SIG-M5 treated with dmso at 0.1 percent for 504 hours (cell line): ENCODE data around the gene HOXA7.

Experiments
- DNase-seq: peaks from one replicate; lab custom pipeline; 2025; ENCODE audit not compliant: unreplicated experiment; lab: John Stamatoyannopoulos, UW

Gene HOXA7

GRCh38 chr7:27137640-27138315 is 18.7 kb downstream of the HOXA7 start:
- DNase-seq = no peak

- DNase-seq = no peak
Observed at GRCh38 chr7:27134392-27134791, 22.1 kb downstream of the HOXA7 start.

DNA sequence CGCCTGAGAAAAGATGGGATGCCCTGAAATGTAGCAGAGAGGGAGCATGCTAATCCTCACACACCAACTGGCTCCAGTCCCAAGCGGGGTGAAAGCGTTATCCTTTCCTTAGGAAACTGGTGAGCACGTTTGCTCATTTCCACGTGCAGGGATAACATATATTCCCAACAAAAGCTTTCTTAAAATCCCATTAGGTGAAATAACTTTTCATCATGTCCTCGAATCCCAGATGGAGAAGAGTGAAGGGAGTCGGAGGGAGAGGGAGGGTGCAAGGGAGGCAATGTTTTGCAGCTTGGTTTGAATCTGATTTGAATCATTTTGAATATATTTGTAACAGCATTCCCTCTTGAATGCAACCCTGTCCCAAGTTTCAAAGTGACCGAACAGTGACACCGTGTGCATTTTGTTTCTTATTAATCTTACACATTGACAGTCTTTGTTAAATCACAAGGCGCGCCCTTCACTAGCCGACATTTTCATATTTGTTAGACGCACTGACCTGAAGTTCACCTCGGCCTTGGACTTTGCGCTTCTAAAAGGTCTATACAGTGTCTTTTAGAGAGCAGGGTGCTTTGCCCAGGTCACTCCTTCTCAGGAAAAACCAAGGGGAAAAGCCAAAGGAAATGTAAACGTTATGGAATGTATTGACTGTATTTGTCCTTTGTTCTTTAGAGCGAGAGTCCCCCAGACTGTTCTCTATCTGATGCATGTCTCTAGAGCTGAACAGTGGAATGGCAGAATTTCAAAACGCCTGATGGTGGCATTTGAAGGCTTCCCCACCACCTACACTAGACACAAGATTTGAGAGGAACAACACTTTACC is 22.9 kb downstream of the HOXA7 start:
- no peak for DNase-seq

GRCh38 chr7:27132978-27133377 is 23.5 kb downstream of the HOXA7 start:
- no peak for DNase-seq

GRCh38 chr7:27132214-27132613 is 24.3 kb downstream of the HOXA7 start:
- DNase-seq = no peak

DNA sequence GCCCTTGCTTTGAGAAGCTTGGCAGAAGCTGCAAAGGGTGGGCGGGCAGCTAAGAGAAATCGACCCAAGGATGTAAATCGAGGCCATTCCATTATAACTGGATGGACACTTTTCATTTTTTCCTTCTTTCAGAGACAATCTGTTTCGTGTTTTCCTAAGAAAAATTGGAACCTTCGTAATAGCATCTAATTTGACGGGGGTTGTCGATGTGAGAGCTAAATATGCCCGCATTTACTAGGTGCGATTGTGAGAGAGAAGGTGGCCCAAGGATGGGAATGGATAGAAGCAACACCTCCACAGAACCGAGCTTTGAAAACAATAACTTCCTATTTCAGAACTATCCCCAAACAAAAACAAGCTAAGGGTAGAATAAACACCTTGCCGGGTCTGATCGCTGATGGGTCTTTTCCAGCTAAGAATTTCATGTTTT is 25.1 kb downstream of the HOXA7 start:
- DNase-seq = no peak

- no peak for DNase-seq
Observed at GRCh38 chr7:27130540-27131389, 25.7 kb downstream of the HOXA7 start, which contains the start of gene HOXA4. Gene HOXA4, minus strand, starts transcription at chr7:27130757. Its CDS starts 24 bp downstream, at chr7:27130733.

GRCh38 chr7:27129729-27130539 is 26.5 kb downstream of the HOXA7 start:
- no peak for DNase-seq

GRCh38 chr7:27128776-27129728 is 27.4 kb downstream of the HOXA7 start:
- DNase-seq = no peak

DNA sequence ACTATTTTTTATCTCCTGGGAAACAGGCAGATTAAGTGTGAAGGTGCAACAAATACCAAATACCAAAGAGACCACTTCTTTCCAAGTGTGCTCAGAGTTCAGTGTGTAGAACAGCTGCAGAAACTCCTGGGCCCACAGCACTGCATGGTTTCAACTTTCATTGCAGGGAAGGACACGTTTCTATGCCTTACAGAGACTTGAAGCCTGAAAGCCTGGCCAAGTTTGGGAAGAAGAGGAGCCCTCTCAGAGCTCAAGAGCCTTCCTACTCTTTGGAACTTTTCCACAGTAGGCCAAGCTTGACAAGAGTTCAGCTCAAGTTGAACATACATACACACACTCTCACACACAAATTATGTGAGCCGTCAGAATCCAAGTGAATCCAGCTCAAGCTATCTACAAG is 28.4 kb downstream of the HOXA7 start:
- no peak for DNase-seq

- no peak for DNase-seq
Observed at GRCh38 chr7:27126596-27127327, 29.7 kb downstream of the HOXA7 start.

- no peak for DNase-seq
Observed at GRCh38 chr7:27125986-27126394, 30.5 kb downstream of the HOXA7 start.

DNA sequence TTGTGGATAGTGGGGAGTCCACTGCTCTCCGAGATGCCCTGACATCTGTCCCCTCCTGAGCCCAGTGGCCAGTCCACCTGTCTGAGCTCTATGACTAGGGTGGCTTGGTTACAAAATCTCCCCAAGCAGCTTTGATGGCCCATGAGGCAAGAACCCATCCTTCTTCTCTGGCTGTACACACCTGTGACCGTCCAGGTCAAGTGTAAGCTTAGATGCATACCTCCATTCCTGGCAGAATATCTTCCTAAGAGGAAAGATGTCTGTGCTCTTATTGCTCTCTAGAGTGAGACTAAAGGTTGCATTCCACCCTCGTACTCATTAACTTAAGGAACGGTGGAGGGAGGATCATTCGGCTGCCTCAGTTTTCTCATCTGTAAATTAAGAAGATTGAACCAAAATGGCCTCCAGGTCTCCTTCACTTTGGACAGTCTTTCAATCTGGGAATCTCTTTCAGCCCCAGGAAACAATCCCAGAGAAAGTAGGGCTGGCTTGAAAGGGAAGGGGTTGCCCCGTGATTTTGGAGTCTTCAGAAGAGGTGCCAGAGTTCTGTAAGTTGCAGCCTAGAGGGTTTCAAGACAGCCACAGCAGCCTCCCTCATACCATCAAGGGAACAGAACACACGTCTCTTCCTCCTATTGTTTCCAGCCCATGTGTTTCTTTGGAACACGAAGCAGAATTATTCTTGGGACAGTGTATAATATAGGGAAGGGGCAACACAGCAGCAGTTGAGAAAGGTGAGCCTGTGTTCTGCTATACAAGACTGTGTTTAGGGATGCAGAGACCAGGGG is 31.4 kb downstream of the HOXA7 start:
- DNase-seq = no peak

DNA sequence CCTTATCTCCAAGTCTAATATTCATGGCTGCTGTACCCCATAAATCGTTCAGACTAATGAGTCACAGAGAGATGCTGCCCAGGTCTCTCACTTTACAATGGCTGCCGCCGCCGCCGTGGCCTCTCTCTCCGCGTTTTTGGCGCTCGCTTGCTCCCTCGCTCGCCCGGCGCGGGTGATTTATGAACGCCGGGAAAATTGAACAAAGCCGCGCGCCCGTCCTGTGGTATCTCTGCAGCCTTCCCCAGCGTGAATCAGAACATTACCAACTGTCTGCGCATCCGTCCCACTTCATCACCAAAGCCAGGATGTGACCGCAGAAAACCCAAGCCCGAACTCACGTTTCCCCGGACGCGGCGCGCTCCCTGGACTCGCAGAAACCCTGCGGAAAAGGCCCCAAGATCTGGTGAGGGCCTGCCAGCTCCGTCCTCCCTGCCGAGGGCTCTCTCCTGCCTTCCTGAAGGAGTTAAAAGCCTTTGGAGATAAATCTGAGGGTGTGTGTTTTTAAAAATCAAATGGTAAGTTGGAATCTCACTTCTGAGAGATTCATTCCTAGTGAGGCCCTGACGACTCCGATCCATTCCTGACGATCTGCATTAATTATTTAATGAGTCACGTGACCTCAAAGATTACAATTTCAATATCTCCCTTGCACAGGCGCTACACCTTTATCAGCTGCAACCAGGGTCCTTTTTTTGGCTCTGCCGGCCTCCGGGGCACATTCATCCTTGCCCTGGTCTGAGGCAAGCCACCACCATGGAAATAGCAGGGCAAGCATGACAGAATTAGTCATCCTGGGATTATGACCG is 32.2 kb downstream of the HOXA7 start:
- no peak for DNase-seq

- no peak for DNase-seq
Observed at GRCh38 chr7:27123477-27124053, 32.9 kb downstream of the HOXA7 start.

GRCh38 chr7:27123007-27123476 is 33.4 kb downstream of the HOXA7 start:
- no peak for DNase-seq
